HL-60 (cell line): ENCODE data around the gene WBP2.

ENCODE experiments used
- DNase-seq, 2 experiments: peaks; one replicate each; pipeline ENCODE4 v3.0.0-alpha.2; 2010 to 2020; ENCODE audit warnings: low read depth in 1 of 2, low spot score in 1 of 2
- H3K27ac ChIP-seq: fragments of 250-450 bp; sonication (Bioruptor Pico); replicated peaks from 2 replicates; pipeline ENCODE4 v1.5.1; 2020; ENCODE audit warnings: mild to moderate bottlenecking, moderate library complexity
- H3K27me3 ChIP-seq: fragments of 250-450 bp; sonication (Bioruptor Pico); 2 replicates; pipeline ENCODE4 v1.5.1; 2021; ENCODE audit warnings: mild to moderate bottlenecking, moderate library complexity; ENCODE audit not compliant: insufficient read depth, poor library complexity, severe bottlenecking
- H3K4me3 ChIP-seq: replicated peaks from 2 replicates; pipeline ENCODE4 v1.5.1; 2011; ENCODE audit warnings: mild to moderate bottlenecking, control low read depth, low read length; ENCODE audit not compliant: insufficient read depth
- GABPA ChIP-seq: IDR thresholded peaks from 2 replicates; pipeline ENCODE4 v1.6.1; 2012; ENCODE audit warnings: low read depth
- POLR2AphosphoS5 ChIP-seq: IDR thresholded peaks from 2 replicates; pipeline ENCODE4 v1.6.1; 2012; ENCODE audit warnings: low read depth
- SPI1 ChIP-seq: IDR thresholded peaks from 2 replicates; pipeline ENCODE4 v1.6.1; 2012; ENCODE audit warnings: low read depth, mild to moderate bottlenecking, borderline replicate concordance
- TF ChIP-seq, protein P1 (sequence below): IDR thresholded peaks from 2 replicates; pipeline ENCODE4 v1.6.1; 2012; ENCODE audit warnings: low read depth; ENCODE audit not compliant: insufficient replicate concordance
- TF ChIP-seq, protein P2 (sequence below): IDR thresholded peaks from one replicate; pipeline ENCODE4 v1.5.1; 2011; ENCODE audit warnings: low read length, control low read depth, inconsistent platforms; ENCODE audit not compliant: insufficient read depth

Gene WBP2

DNA sequence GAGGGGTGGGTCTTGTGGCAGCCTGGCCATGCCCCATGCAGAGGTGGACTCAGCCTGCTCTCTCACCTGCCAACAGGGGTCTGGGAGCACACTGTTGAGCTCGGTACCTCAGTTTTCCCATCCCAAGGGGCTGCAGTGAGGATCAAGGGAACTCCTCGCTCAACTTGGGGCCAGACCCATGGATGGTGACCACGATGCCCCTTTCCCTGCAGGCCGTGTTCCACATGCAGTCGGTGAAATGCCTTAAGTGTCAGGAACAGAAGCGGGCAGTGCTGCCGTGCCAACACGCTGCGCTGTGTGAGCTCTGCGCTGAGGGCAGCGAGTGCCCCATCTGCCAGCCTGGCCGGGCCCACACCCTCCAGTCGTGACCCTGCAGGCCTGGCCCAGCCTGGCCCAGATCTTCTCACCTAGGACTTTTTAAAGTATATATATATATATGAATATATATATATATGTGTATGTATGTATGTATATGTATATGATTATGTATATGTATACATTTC, 31.0 kb downstream of the WBP2 start:
- TF ChIP-seq POLR2AphosphoS5 = no peak; the same call in 1 of the 2 replicates
- TF ChIP-seq, protein P1, sequence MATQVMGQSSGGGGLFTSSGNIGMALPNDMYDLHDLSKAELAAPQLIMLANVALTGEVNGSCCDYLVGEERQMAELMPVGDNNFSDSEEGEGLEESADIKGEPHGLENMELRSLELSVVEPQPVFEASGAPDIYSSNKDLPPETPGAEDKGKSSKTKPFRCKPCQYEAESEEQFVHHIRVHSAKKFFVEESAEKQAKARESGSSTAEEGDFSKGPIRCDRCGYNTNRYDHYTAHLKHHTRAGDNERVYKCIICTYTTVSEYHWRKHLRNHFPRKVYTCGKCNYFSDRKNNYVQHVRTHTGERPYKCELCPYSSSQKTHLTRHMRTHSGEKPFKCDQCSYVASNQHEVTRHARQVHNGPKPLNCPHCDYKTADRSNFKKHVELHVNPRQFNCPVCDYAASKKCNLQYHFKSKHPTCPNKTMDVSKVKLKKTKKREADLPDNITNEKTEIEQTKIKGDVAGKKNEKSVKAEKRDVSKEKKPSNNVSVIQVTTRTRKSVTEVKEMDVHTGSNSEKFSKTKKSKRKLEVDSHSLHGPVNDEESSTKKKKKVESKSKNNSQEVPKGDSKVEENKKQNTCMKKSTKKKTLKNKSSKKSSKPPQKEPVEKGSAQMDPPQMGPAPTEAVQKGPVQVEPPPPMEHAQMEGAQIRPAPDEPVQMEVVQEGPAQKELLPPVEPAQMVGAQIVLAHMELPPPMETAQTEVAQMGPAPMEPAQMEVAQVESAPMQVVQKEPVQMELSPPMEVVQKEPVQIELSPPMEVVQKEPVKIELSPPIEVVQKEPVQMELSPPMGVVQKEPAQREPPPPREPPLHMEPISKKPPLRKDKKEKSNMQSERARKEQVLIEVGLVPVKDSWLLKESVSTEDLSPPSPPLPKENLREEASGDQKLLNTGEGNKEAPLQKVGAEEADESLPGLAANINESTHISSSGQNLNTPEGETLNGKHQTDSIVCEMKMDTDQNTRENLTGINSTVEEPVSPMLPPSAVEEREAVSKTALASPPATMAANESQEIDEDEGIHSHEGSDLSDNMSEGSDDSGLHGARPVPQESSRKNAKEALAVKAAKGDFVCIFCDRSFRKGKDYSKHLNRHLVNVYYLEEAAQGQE = no peak
- TF ChIP-seq SPI1 = no peak
- no peak for TF ChIP-seq GABPA
- TF ChIP-seq, protein P2, sequence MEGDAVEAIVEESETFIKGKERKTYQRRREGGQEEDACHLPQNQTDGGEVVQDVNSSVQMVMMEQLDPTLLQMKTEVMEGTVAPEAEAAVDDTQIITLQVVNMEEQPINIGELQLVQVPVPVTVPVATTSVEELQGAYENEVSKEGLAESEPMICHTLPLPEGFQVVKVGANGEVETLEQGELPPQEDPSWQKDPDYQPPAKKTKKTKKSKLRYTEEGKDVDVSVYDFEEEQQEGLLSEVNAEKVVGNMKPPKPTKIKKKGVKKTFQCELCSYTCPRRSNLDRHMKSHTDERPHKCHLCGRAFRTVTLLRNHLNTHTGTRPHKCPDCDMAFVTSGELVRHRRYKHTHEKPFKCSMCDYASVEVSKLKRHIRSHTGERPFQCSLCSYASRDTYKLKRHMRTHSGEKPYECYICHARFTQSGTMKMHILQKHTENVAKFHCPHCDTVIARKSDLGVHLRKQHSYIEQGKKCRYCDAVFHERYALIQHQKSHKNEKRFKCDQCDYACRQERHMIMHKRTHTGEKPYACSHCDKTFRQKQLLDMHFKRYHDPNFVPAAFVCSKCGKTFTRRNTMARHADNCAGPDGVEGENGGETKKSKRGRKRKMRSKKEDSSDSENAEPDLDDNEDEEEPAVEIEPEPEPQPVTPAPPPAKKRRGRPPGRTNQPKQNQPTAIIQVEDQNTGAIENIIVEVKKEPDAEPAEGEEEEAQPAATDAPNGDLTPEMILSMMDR = no peak
- Histone ChIP-seq H3K4me3 (no peak overlapping the region), H3K27ac (no peak overlapping the region), H3K27me3 (no peaks in the 10 kb centered on the region)
- no peak for DNase-seq

DNA sequence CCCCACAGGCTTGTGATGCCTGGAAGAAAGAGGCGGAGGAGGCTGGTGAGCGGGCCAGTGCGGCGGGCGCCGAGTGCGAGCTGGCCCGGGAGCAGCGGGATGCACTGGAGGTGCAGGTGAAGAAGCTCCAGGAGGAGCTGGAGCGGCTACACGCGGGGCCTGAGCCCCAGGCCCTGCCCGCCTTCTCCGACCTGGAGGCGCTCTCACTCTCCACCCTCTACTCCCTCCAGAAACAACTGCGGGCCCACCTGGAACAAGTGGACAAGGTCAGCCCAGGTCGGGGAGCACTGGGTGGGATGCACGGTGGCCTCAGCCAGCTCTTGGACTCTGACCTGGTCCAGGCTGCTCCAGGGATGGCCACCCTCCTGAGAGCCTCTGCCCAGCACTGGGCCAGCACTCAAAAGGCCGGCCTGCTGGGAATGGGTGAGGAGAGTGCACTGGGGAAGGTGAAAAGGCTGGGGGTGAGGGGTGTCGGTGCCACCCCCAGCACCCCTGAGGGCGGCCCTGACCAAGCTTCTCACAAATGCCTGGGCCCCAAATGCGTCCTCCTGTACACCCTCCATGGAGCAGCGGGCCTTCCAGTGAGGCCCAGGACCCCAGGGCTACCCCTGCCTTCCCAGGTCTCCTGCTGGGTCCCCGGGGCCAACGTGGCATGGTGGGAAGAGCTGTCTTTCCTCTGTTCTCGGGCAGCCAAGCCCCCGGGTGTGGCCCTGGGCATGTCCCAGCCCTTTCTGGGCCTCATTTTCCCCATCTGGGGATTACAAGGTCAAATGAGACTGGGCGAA, 31.7 kb downstream of the WBP2 start:
- TF ChIP-seq, protein P1 = no peak
- TF ChIP-seq POLR2AphosphoS5 = peak; percentile 63; the same call in 1 of the 2 replicates
- H3K27me3 ChIP-seq = no peaks in the 10 kb centered on the region
- H3K27ac ChIP-seq = no peak overlapping the region
- DNase-seq = no peak
- no peak overlapping the region for H3K4me3 ChIP-seq

DNA sequence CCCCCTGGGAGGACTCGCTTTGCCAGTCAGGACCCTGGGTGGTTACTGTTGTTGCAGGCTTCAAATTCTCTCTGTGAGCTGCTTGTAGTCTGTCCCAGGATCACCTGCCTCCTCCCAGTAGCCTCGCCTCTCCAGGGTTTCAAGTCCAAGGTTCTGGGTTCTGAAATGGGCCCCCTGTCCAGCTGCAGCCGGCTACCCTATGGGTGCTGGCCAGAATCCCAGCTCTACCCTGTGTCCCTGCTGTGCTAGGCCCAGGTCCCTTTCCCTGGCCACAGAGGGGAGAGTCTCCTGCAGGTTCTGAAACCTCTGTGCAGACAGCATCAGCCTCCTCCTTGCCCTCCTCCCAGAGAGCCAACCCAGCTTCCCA, 32.4 kb downstream of the WBP2 start:
- no peak for DNase-seq
- Histone ChIP-seq H3K27ac (no peak overlapping the region), H3K27me3 (no peaks in the 10 kb centered on the region), H3K4me3 (no peak overlapping the region)
- TF ChIP-seq SPI1 = no peak

DNA sequence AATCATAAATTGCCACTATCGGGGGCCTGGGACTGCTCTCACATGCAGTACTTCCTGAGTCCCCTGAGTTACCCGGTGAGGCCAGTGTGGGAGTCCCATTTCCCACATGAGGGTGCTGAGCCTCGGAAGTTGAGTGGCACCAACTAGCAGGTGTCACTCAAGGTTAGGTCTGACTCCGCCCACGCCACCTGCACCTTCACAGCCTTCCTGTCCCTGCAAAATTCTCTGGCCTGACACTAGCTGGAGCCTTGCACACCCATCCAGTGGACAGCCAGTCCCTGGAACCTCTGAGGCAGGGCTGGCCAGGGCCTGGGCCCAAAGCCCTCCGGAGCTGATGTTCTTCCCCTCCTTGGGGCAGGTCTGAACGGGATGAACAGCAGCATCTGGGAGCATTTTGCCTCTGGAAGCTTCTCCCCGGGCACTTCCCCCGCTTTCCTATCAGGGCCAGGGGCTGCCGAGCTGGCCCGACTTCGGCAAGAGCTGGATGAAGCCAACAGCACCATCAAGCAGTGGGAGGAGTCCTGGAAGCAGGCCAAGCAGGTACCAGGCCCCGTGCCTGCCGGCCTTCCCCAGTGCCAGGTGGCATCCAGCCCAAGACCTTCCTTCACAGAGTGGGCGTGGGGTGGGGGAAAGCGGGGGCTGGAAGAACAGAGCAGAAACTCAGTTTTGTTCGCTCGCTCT, 32.9 kb downstream of the WBP2 start:
- no peak for DNase-seq
- peak; percentile 30; the same call in 1 of the 2 replicates for TF ChIP-seq POLR2AphosphoS5
- TF ChIP-seq, protein P2 = no peak
- no peak for TF ChIP-seq SPI1
- no peak for TF ChIP-seq GABPA
- TF ChIP-seq, protein P1 = no peak
- Histone ChIP-seq H3K27ac (no peak overlapping the region), H3K4me3 (no peak overlapping the region), H3K27me3 (no peaks in the 10 kb centered on the region)
